Left cardiac atrium (tissue), 4 donors: Measurements from ENCODE around the gene SIGLEC11. TPM values are rescaled to one million over a fixed set of nuclear protein-coding genes. Genes with fewer than 3 reads are reported as not detected.
"Not testable (repeated sequence)": the region's sequence is repeated elsewhere in the genome, so short reads cannot be mapped to it uniquely, and the experiment has no call there.

Source experiments
- ATAC-seq, 2 donors: fragments of 200-7000 bp; cut with Tn5 transposase; one replicate each; pipeline ENCODE4 v1.9.1; 2020; ENCODE audit warnings: mild to moderate bottlenecking in 2 of 2, moderate library complexity in 2 of 2
- DNase-seq: peaks from one replicate; pipeline ENCODE4 v3.0.0-alpha.2; 2020
- intact Hi-C, 2 donors: fragments of 100-400 bp; cut with DNase I; formaldehyde crosslinking; loops; one replicate each; pipeline versions ENCODE4 v1.14.1 to v1.15.1; 2022 to 2023
- total RNA-seq, 2 donors: library from RNA; stranded (reverse); fragmentation: NEBNext Ultra II Directional; extraction: Animal tissue kit (Norgen Biotek cat#: 25700); gene quantifications; one replicate each; pipeline ENCODE4 v1.2.1, GENCODE V29; 2021
- donor health status: DM: no; HTN: yes; CAD: no.
- donor health status: DM: no; HTN: yes; CAD: no; lungs with severe emphysema.
- donor health status: DM: yes; HTN: yes; CAD: no.
- donor health status: Dilated cardiomyopathy.

The SIGLEC11 gene
- total RNA-seq, 2 donors from 2014 or later, result 0.39 to 1.3 TPM

DNA sequence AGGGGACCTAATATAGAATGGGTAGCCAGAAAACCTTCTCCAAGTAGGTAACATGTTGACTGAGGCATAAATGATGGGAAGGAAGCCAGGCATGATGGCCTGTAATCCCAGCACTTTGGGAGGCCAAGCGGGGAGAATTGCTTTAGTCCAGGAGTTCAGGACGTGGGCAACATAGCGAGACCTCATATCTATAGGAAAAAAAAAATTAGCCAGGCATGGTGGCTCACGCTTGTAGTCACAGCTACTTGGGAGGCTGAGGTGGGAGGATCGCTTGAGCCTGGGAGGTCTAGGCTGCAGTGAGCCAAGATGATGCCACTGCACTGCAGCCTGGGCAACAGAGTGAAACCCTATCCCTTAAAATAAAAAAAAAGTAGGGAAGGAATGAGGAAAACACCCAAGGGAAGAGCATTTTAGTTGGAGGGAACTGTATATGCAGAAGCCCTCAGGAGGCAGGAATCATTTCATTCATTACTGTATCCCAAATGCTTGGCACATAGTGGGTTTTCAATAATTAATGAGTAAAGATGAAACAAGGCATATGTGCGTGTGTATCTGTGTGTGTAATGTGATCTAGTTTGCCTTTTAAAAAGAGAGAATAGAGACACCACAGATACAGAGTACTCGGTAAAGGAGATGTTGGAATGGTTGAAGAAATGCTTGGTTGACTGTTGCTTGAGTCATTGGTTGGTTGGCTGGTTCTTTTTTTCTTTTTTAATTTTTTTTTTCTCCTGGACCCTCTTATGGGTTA is 29.5 kb downstream of the SIGLEC11 start:
- DNase-seq (no peak), ATAC-seq (no peak)
- intact Hi-C loops, result no loop called here

GRCh38 chr19:49930483-49931011 is 30.4 kb downstream of the SIGLEC11 start:
- DNase-seq (peak; percentile 68), ATAC-seq (peak in 1 of 2 donors; percentile 7)
- intact Hi-C loops, result no loop called here

DNA sequence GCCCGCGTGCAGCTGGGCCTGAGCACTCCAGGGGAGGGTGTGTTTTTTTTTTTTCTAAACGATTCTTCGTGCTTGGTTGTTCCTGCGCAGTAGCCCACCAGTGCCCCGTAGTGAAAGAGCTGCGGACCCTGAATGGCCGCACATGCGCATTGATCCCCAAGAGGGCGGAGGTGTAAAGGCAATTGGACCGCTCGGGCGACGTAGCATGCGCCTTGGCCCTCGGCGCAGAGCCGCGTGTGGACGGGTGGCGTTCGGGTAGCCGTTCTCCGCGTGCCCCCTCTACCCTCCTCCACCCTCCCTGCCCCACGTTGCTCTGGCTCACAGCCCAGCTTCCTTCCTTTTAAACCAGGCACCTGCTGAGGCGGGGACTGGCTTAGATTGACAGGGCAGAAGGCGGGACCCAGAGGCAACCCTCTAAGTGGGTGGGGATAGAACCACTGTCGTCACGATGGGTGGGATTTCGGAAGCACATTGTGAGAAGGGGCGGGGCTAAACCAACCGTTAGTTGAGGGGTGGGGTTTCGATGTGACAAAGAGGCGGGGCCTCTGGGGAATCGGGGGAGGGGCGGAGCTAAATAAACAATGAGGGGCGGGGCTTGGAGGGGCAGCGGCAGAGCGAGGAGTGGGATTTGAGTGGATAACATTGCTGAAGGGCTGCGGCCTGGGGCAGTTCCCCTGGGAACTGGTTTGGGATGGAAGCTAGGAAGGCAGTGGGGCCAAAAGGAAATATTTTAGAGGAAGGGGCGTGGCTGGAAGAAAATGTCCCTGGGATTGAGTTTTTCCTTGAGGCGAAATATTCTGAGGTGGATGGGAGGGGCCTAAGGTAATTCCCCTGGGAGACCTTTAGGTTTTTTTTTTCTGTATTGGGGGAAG is 31.1 kb downstream of the SIGLEC11 start:
- intact Hi-C loops, result no loop called here
- ATAC-seq, result peak; percentile 91 to 94
- peak; percentile 96 for DNase-seq

DNA sequence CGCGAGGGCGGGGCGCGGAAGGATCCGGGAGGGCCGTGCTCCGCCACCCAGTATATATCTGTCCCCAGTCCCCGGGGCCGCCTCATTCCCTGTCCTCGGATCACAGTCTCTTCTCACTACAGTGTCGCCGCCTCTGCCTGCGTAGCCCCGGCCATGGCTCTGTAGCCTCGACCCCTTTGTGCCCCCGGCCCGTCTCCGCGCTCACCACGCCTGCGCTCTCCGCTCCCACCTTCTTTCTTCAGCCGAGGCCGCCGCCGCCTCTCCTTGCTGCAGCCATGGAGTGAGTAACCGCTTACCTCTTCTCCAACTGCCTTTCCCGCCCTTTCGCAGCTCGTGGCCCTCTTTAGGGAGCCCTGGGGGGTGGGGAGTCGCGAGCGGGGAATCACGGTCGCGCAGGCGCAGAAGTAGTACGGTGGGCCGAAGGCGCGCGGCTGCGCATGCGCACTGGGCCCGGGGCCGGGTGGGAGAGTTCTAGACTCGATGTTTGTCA is 31.8 kb downstream of the SIGLEC11 start, which contains the start of the genes ATF5 and NUP62:
TSS of gene ATF5 (plus strand) at position 85 of the 490 bp plus-strand sequence. CDS start 1,646 bp downstream, outside the sequence.
TSS of gene NUP62 (minus strand) at position 384 of the 490 bp plus-strand sequence. CDS start 19,697 bp downstream, outside the sequence.
- peak; percentile 79 for ATAC-seq
- intact Hi-C loops, result no loop called here

GRCh38 chr19:49927526-49928264 is 33.3 kb downstream of the SIGLEC11 start:
- ATAC-seq (no peak), DNase-seq (no peak)
- intact Hi-C loops, result no loop called here

More for the DNA sequence above, 31.8 kb downstream of the SIGLEC11 start, which contains the start of the genes ATF5 and NUP62:
- DNase-seq, result peak; percentile 93

GRCh38 chr19:49926515-49926914 is 34.5 kb downstream of the SIGLEC11 start:
- no peak for DNase-seq
- ATAC-seq, result no peak

DNA sequence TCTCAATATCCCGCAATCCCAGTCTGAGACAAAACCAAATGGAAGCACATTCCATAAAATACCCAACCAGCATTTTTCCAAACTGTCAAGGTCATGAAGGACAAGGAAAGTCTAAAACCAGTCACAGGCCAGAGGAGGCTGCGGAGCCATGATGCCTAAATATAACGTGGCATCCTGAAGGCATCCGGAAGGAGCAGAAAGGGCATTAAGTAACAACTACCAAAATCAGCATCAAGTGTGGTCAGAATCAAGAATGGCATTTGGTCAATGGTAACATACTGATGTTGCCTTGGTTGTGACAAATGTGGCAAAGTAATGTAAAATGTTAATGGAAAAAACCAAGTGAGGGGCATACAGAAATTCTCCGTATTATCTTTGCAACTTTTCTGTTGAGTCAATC is 35.5 kb downstream of the SIGLEC11 start:
- no peak for ATAC-seq
- intact Hi-C loops, result no loop called here
- no peak for DNase-seq

More at GRCh38 chr19:49926515-49926914, 34.5 kb downstream of the SIGLEC11 start:
- intact Hi-C loops, result no loop called here

DNA sequence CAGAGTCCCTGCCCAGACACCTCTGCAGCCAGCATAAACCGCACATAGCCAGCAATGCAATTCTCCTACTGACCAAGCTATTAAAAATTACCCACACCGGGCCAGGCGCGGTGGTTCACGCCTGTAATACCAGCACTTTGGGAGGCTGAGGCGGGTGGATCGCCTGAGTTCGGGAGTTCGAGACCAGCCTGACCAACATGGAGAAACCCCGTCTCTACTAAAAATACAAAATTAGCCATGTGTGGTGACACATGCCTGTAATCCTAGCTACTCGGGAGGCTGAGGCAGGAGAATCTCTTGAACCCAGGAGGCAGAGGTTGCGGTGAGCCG is 36.1 kb downstream of the SIGLEC11 start:
- DNase-seq, intact Hi-C loops, ATAC-seq: not testable (repeated sequence)

DNA sequence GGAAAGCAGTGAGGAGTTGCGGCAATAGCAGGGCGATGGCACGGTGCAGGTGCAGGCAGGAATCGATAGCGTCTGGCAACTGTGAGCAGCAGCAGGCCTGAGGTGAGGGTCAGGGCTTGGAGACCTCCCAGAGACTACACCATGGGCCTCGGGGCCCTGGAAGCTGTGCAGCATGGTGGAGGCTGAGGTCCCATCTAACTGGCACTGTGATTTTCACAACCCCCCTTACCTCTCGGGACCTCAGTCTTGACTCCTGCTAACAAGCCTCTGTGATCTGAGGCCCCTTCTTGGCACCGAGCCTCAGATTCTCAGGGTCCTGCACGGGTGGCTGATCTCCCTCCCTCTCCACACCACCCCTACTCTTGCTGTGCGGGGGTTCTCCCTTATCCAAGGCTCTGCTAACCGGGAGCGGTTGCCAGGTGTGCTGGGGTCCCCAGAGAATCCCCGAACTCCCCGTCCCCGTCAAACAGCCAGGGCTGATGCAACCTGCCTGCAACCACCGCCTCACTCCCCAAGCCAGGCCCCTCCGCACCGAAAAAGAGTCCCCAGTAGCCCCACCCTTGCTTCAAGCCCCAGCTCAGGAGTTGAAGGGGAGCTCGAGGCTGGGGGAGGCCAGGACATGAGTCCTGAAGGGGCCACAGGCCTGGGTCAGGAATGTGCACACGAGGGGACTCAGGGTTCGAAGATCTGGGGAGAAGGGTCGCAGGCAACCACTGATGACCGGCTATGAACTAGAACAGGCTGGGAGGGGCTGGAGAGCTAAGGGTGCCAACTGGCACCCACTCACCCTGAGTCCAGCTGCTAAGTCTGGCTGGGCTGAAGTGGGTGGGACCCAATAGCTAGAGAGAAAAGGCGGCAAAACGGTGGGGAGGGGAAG is 36.7 kb downstream of the SIGLEC11 start:
- intact Hi-C loops, result no loop called here
- no peak for DNase-seq
- no peak for ATAC-seq

DNA sequence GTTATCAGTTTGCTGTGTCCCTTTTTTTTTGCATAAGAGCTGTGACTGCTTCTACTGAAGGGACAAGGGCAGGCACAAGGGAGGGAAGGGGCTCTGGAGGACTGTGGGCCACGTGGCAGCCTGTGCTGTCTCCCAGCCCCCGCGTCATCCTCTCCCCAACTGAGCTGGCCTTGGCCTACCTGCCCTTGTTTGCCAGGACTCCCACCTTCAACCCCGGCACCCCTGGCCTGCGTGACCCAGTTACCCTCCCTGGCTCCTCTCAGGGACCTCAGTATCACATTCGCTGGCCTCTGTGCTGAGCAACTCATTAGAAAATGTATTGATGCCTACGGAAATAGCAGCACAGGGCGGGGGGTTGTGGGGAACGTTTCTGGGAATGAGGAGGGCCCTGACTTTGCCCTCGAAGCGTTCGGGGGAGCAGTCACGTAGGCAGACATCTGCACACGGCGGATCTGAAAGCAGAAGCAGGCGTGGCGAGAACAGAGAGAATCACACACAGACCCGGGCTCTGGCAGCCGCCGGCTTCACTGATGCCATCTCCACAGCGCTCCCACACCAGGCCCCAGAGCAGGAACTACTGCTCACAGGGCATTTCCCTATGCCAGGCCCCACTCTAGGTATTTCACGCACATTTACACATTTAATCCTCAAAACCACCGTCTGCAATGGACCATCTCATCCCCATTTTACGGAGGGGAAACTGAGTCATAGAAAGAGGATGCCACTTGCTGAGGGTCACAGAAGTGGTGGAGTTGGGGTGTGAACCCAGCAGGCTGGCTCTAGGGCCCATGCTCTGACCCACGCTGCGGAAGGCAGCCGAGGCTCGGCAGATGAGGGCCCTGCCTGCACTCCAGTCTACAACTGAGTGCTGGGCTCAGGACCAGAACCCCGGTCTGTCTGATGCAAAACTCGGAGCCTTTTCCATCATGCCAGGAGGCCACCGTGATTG is 37.6 kb downstream of the SIGLEC11 start:
- intact Hi-C loops, result no loop called here
- ATAC-seq (no peak), DNase-seq (no peak)

DNA sequence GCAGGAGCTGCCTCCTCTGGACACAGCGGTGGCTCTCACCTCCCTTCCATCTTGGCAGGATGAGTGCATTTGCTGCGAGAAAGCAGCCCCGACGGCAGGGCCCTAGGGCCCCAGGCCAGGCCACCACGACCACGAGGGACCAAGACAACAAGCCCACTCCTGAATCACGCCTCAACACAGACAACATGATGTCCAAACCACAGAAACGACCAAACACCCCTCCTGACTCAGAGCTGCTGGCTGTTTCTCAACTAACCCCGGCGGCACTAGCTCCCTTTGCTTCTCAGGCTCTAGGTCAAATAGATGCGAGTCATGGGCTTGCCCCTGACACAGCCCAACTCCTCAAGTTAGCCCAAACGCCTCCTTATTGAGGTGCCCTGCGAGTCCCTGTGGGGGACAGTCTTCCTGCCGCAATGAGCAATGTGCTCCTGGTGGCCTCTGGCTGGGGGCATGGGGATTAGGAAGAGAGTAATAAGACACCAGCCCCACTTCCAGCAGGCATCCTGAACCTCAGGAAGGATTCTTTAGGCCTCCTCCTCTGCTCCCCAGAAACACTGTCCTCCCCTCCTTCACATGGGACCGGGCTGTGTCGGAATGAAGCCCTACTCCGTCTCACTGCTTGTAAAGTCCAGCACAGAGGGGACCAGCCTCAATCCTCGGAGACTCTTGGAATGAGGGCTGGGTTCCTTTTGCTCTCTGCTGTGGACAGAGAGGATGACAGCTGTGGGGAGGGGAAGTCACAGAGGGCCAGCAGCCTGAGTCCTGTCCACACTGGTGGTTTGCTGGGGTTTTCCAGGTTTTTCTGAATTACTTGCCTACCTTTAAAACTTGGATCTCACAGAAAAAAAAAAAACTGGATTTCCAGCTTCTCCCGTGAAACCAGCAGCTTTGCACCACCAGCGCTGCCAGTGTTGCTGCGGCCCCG is 38.8 kb downstream of the SIGLEC11 start:
- ATAC-seq (peak in 1 of 2 donors; percentile 7), DNase-seq (no peak)
- intact Hi-C loops, result no loop called here

GRCh38 chr19:49920624-49921363 is 40.2 kb downstream of the SIGLEC11 start:
- no peak for DNase-seq
- intact Hi-C loops, result no loop called here
- ATAC-seq, result no peak

- no peak for ATAC-seq
- DNase-seq, result no peak
- intact Hi-C loops, result no loop called here
Measured at GRCh38 chr19:49918089-49918488, 42.9 kb downstream of the SIGLEC11 start.

GRCh38 chr19:49916839-49917733 is 43.9 kb downstream of the SIGLEC11 start:
- intact Hi-C loops, result no loop called here

More at GRCh38 chr19:49916839-49917733, 43.9 kb downstream of the SIGLEC11 start:
- DNase-seq (no peak), ATAC-seq (peak in 1 of 2 donors; percentile 45)
